GM18907 (cell line): Measurements from ENCODE around the gene USP17L5.
"Not testable (repeated sequence)": the region's sequence is repeated elsewhere in the genome, so short reads cannot be mapped to it uniquely, and the experiment has no call there.

Experiments used
- ATAC-seq: cut with Tn5 transposase; IDR thresholded peaks from one replicate; pipeline ENCODE4 v1.9.1; 2021; ENCODE audit warnings: mild to moderate bottlenecking, moderate library complexity; ENCODE audit not compliant: unreplicated experiment

The USP17L5 gene, protein sequence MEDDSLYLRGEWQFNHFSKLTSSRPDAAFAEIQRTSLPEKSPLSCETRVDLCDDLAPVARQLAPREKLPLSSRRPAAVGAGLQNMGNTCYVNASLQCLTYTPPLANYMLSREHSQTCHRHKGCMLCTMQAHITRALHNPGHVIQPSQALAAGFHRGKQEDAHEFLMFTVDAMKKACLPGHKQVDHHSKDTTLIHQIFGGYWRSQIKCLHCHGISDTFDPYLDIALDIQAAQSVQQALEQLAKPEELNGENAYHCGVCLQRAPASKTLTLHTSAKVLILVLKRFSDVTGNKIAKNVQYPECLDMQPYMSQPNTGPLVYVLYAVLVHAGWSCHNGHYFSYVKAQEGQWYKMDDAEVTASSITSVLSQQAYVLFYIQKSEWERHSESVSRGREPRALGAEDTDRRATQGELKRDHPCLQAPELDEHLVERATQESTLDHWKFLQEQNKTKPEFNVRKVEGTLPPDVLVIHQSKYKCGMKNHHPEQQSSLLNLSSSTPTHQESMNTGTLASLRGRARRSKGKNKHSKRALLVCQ

DNA sequence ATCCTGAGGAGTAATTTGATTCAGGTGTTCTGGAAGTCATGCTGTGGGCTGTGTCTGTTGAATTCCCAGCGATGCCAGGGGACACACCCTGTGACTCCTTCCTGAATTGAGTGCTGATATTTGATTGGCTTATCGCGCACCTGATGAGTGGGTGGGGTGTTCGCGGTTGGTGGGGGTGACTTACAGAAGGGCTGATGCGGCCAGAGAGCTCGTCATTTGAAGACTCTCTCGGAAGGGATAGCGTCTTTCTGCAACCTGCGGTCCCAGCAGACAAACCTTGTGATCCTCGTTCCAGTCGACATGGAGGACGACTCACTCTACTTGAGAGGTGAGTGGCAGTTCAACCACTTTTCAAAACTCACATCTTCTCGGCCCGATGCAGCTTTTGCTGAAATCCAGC, at the start of gene USP17L5:
Gene USP17L5 (plus strand): TSS at position 301 of the 400 bp plus-strand sequence. CDS start 0 bp downstream, at position 301.
- ATAC-seq, result not testable (repeated sequence)

DNA sequence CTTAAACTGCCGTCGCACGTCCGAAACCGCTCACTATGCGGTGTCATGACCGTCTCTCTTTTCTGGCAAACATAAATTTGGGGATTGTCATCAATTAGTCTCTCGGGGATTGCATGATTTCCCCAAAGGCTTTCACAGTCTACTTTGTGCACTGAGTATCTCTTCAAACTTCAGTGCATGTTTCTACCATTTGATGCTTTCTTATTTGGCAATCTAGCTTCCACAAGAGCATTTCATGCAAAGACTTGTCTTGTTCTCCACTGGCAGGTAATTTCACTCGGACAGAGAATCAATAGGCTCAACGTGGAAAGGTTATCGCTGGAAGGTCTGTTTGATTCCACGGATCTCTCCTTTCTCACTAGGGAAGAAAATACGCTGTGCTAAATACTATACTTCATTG, 15.0 kb upstream of the USP17L5 start:
- not testable (repeated sequence) for ATAC-seq

DNA sequence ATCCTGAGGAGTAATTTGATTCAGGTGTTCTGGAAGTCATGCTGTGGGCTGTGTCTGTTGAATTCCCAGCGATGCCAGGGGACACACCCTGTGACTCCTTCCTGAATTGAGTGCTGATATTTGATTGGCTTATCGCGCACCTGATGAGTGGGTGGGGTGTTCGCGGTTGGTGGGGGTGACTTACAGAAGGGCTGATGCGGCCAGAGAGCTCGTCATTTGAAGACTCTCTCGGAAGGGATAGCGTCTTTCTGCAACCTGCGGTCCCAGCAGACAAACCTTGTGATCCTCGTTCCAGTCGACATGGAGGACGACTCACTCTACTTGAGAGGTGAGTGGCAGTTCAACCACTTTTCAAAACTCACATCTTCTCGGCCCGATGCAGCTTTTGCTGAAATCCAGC, 14.3 kb upstream of the USP17L5 start, which contains the start of gene USP17L24:
Gene USP17L24 (plus strand): TSS at position 301 of the 400 bp plus-strand sequence. CDS start 0 bp downstream, at position 301.
- ATAC-seq, result not testable (repeated sequence)

DNA sequence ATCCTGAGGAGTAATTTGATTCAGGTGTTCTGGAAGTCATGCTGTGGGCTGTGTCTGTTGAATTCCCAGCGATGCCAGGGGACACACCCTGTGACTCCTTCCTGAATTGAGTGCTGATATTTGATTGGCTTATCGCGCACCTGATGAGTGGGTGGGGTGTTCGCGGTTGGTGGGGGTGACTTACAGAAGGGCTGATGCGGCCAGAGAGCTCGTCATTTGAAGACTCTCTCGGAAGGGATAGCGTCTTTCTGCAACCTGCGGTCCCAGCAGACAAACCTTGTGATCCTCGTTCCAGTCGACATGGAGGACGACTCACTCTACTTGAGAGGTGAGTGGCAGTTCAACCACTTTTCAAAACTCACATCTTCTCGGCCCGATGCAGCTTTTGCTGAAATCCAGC, 9.6 kb upstream of the USP17L5 start, which contains the start of gene USP17L25:
Gene USP17L25 (plus strand): TSS at position 301 of the 400 bp plus-strand sequence. CDS start 0 bp downstream, at position 301.
- ATAC-seq, result not testable (repeated sequence)

DNA sequence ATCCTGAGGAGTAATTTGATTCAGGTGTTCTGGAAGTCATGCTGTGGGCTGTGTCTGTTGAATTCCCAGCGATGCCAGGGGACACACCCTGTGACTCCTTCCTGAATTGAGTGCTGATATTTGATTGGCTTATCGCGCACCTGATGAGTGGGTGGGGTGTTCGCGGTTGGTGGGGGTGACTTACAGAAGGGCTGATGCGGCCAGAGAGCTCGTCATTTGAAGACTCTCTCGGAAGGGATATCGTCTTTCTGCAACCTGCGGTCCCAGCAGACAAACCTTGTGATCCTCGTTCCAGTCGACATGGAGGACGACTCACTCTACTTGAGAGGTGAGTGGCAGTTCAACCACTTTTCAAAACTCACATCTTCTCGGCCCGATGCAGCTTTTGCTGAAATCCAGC, 4.8 kb upstream of the USP17L5 start, which contains the start of gene USP17L26:
Gene USP17L26 (plus strand): TSS at position 301 of the 400 bp plus-strand sequence. CDS start 0 bp downstream, at position 301.
- not testable (repeated sequence) for ATAC-seq

DNA sequence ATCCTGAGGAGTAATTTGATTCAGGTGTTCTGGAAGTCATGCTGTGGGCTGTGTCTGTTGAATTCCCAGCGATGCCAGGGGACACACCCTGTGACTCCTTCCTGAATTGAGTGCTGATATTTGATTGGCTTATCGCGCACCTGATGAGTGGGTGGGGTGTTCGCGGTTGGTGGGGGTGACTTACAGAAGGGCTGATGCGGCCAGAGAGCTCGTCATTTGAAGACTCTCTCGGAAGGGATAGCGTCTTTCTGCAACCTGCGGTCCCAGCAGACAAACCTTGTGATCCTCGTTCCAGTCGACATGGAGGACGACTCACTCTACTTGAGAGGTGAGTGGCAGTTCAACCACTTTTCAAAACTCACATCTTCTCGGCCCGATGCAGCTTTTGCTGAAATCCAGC, 4.6 kb downstream of the USP17L5 start, which contains the start of gene USP17L27:
Gene USP17L27 (plus strand): TSS at position 301 of the 400 bp plus-strand sequence. CDS start 0 bp downstream, at position 301.
- not testable (repeated sequence) for ATAC-seq

DNA sequence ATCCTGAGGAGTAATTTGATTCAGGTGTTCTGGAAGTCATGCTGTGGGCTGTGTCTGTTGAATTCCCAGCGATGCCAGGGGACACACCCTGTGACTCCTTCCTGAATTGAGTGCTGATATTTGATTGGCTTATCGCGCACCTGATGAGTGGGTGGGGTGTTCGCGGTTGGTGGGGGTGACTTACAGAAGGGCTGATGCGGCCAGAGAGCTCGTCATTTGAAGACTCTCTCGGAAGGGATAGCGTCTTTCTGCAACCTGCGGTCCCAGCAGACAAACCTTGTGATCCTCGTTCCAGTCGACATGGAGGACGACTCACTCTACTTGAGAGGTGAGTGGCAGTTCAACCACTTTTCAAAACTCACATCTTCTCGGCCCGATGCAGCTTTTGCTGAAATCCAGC, 9.4 kb downstream of the USP17L5 start, which contains the start of gene USP17L28:
Gene USP17L28 (plus strand): TSS at position 301 of the 400 bp plus-strand sequence. CDS start 0 bp downstream, at position 301.
- ATAC-seq, result not testable (repeated sequence)

DNA sequence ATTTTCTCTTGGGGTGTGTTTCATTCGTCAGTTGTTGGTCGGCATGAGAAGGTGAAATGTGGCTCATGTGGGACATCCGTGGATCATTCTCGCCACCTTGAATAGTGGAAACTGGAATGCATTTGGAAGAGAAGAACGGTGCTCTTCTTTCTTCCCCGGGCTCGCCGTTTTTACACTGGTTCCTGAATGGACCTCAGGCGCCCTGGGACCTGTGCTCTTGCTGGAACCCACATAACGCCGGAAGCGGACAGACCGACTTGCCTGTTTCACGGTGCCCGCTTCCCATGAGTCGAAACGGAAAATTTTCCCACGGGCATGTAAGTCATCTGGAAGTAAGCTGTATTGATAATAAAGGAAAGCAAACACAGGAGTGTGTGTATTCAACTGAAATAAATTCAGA, 11.7 kb downstream of the USP17L5 start:
- ATAC-seq, result not testable (repeated sequence)

DNA sequence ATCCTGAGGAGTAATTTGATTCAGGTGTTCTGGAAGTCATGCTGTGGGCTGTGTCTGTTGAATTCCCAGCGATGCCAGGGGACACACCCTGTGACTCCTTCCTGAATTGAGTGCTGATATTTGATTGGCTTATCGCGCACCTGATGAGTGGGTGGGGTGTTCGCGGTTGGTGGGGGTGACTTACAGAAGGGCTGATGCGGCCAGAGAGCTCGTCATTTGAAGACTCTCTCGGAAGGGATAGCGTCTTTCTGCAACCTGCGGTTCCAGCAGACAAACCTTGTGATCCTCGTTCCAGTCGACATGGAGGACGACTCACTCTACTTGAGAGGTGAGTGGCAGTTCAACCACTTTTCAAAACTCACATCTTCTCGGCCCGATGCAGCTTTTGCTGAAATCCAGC, 14.1 kb downstream of the USP17L5 start, which contains the start of gene USP17L29:
Gene USP17L29 (plus strand): TSS at position 301 of the 400 bp plus-strand sequence. CDS start 0 bp downstream, at position 301.
- not testable (repeated sequence) for ATAC-seq

DNA sequence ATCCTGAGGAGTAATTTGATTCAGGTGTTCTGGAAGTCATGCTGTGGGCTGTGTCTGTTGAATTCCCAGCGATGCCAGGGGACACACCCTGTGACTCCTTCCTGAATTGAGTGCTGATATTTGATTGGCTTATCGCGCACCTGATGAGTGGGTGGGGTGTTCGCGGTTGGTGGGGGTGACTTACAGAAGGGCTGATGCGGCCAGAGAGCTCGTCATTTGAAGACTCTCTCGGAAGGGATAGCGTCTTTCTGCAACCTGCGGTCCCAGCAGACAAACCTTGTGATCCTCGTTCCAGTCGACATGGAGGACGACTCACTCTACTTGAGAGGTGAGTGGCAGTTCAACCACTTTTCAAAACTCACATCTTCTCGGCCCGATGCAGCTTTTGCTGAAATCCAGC, 23.6 kb downstream of the USP17L5 start, which contains the start of gene USP17L30:
Gene USP17L30 (plus strand): TSS at position 301 of the 400 bp plus-strand sequence. CDS start 0 bp downstream, at position 301.
- ATAC-seq, result not testable (repeated sequence)

DNA sequence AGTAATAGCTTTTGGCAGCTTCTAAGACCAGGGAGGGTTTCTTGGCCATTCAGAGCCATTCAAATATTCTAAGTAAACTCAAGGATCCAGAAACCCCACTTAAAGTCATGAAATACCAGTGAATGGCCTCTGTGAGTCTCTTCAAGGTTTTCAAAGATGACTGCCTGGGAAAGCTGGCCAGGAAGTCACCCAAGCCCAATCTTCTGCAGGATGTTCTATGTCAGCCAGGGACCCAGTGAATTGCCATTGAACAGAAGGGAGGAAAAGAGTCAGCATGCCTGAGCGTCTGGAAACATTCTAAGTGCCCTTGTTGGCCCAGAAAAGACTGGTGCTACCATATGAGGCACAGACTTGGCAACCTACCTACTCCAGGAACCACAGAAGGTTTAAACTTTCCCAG, 40.7 kb downstream of the USP17L5 start:
- ATAC-seq, result not testable (repeated sequence)

DNA sequence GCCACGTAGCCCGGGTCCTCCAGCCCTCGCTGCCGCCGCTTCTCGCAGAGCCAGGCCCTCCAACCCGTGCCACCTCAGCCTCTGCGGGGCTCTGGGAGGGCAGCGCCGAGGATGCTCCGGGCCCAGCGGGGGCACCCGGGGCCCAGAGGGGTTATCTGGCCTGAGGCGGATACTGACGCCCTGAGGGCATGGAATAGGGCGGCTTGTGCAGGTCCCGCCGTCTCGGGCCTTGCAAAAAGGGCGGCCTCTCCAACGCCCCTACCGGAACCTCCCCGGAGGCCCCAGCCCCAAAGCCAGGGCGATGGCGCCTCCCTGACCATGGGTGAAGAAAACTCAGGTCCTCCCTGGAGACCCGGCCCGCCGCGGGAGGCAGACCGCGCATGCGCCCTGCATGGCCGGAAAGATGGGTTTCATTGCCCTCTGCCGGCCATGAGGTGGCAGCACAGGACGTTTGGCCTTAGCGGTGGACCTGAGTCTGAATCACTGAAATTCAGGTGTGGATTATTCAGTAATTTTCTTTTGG, 41.9 kb downstream of the USP17L5 start:
- not testable (repeated sequence) for ATAC-seq

DNA sequence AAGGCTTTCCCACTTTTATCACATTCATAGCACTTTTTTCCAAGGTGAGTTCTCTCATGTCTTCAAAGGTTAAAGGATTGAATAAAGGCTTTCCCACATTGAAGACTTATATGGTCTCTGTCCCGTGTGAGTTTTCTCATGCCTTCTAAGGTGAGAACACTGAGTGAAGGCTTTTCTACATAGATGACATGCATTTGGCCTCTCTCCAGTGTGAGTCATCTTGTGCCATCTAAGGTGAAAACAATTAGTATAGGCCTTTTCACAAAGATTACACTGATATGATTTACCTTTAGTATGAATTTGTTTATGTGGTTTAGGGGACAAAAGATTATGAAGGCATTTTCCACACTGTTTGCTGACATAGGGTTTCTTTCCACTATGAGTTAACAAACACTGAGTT, 44.9 kb downstream of the USP17L5 start:
- ATAC-seq, result no peak

DNA sequence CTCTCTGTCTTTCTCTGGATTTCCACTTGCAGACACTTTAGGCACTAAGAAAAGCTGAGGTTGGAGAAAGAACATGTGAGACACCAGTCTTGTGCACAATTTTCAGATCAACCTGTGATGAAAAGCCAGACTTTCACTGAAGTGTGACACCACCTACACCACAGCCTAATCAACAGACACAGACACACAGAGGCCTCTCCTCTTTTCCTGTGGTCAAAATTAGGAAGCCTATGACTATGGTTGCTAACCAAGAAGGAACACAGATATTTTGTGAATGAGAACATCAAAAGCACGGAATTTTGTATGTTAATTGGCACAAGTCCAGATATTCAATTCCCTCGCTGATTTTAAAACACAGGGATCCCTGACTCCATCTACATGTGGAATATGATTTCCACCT, 49.8 kb downstream of the USP17L5 start:
- ATAC-seq, result peak; percentile 60
